ENCODE measurements around the gene TOM1L2. TPM values are rescaled to one million over a fixed set of nuclear protein-coding genes. Genes with fewer than 3 reads are reported as not detected.

Gene TOM1L2
- total and polyA plus RNA-seq, 2 experiments from 2014 or later = 21.5 to 29.6 TPM

DNA sequence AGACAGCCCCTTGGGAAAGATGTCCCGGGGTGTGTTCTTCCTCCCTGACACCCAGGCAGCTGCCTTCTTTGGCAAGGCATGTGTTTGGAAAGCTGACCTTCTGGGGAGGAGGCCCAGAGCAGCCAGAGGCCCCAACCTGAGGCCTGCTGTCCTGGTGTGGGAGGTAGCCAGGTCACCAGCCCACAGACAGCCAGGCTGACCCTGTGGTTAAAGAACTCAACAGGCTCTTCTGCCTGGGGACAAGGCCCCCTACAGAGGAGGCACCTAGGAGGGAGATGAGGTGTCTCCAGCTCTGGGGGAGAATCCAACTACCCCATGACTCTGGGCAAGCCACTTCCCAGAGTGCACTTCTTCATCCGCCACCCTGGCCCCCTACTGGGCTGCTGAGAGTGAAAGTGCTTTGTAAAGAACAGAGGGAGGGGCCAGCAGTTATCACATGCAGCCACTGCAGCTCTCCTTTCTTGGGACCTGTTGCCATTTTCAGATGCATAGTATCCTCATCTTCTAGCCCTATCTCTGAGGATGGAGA lies 122.3 kb downstream of the TOM1L2 start:
- no peak overlapping the region for H3K4me3 ChIP-seq
- WGBS (ENCODE audit: low lambda C conversion rate, missing lambda C conversion rate) = 92% methylated on average over 2 of the region's 2 CpGs
- no peak overlapping the region for H2AFZ ChIP-seq
- H3K36me3 ChIP-seq (replicated peaks; ENCODE audit: insufficient read depth, low read depth) = no peaks in the 10 kb centered on the region
- DNase-seq (ENCODE audit: low spot score) = peak; percentile 48
- H3K79me2 ChIP-seq = no peaks in the 10 kb centered on the region
- H3K9me2 ChIP-seq (replicated peaks; ENCODE audit: insufficient read depth) = no peaks in the 10 kb centered on the region
- H3K4me2 ChIP-seq = no peak overlapping the region
- no peaks in the 10 kb centered on the region for H4K20me1 ChIP-seq (ENCODE audit: insufficient read depth, poor library complexity, severe bottlenecking)
- peaks cover 35% of the 10 kb centered on the region for H3K4me1 ChIP-seq (ENCODE audit: insufficient read depth)
- TF ChIP-seq, protein P1, sequence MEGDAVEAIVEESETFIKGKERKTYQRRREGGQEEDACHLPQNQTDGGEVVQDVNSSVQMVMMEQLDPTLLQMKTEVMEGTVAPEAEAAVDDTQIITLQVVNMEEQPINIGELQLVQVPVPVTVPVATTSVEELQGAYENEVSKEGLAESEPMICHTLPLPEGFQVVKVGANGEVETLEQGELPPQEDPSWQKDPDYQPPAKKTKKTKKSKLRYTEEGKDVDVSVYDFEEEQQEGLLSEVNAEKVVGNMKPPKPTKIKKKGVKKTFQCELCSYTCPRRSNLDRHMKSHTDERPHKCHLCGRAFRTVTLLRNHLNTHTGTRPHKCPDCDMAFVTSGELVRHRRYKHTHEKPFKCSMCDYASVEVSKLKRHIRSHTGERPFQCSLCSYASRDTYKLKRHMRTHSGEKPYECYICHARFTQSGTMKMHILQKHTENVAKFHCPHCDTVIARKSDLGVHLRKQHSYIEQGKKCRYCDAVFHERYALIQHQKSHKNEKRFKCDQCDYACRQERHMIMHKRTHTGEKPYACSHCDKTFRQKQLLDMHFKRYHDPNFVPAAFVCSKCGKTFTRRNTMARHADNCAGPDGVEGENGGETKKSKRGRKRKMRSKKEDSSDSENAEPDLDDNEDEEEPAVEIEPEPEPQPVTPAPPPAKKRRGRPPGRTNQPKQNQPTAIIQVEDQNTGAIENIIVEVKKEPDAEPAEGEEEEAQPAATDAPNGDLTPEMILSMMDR (IDR thresholded peaks at IDR 0.05; ENCODE audit: poor library complexity) = no peak
- TF ChIP-seq EZH2 (IDR thresholded peaks at IDR 0.05; ENCODE audit: borderline replicate concordance) (no peak), EZH2phosphoT487 (IDR thresholded peaks at IDR 0.05; ENCODE audit: low read depth, severe bottlenecking, unreplicated experiment) (no peak)
- H3K27me3 ChIP-seq = no peaks in the 10 kb centered on the region
- H3K27ac ChIP-seq = peak overlapping the region; percentile 20
- no peaks in the 10 kb centered on the region for H3K9me3 ChIP-seq (ENCODE audit: low read depth)

DNA sequence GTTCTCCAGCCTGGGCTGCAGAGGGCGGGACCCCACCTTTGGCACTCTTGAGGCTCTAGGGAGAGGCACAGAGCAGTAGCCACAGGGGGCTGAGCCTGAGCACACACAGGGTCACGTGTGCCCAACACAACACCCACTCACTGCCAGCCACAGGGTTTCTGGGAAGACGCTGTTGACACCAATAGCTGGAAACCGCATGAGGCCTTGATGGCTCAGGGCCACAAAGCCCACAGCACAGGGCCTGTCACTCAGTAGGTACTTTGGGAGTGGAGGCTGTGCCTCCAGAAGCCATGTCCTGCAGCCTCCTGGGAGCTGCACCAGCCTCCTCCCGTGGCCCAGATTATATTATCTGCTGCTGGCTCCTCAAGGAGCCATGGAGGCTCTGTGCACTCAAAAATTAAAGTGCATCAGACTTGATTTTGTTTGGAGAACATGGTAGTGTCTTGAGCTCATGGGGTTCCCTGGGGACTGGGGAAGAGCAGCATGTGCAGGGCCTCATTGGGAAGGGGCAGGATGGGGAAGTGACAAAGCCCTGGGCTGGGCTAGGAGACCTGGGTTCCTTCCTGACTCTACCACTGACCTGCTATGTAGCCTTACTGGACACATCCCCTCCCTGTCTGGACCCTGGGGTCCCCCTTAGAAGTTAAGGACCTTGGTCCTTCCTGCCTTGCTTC lies 122.9 kb downstream of the TOM1L2 start:
- no peaks in the 10 kb centered on the region for H3K27me3 ChIP-seq
- no peak overlapping the region for H2AFZ ChIP-seq
- peak overlapping the region; percentile 20 for H3K27ac ChIP-seq
- no peak for DNase-seq (ENCODE audit: low spot score)
- no peak overlapping the region for H3K4me2 ChIP-seq
- WGBS (ENCODE audit: low lambda C conversion rate, missing lambda C conversion rate) = 79% methylated on average over 5 of the region's 5 CpGs
- H3K4me1 ChIP-seq (ENCODE audit: insufficient read depth) = peaks cover 29% of the 10 kb centered on the region
- H3K4me3 ChIP-seq = no peak overlapping the region
- H3K9me2 ChIP-seq (replicated peaks; ENCODE audit: insufficient read depth) = no peaks in the 10 kb centered on the region
- TF ChIP-seq, protein P1 (IDR thresholded peaks at IDR 0.05; ENCODE audit: poor library complexity) = no peak
- TF ChIP-seq EZH2phosphoT487 (IDR thresholded peaks at IDR 0.05; ENCODE audit: low read depth, severe bottlenecking, unreplicated experiment) (no peak), EZH2 (IDR thresholded peaks at IDR 0.05; ENCODE audit: borderline replicate concordance) (no peak)
- H3K36me3 ChIP-seq (replicated peaks; ENCODE audit: insufficient read depth, low read depth) = no peaks in the 10 kb centered on the region
- no peaks in the 10 kb centered on the region for H3K79me2 ChIP-seq
- H4K20me1 ChIP-seq (ENCODE audit: insufficient read depth, poor library complexity, severe bottlenecking) = no peaks in the 10 kb centered on the region
- no peaks in the 10 kb centered on the region for H3K9me3 ChIP-seq (ENCODE audit: low read depth)

DNA sequence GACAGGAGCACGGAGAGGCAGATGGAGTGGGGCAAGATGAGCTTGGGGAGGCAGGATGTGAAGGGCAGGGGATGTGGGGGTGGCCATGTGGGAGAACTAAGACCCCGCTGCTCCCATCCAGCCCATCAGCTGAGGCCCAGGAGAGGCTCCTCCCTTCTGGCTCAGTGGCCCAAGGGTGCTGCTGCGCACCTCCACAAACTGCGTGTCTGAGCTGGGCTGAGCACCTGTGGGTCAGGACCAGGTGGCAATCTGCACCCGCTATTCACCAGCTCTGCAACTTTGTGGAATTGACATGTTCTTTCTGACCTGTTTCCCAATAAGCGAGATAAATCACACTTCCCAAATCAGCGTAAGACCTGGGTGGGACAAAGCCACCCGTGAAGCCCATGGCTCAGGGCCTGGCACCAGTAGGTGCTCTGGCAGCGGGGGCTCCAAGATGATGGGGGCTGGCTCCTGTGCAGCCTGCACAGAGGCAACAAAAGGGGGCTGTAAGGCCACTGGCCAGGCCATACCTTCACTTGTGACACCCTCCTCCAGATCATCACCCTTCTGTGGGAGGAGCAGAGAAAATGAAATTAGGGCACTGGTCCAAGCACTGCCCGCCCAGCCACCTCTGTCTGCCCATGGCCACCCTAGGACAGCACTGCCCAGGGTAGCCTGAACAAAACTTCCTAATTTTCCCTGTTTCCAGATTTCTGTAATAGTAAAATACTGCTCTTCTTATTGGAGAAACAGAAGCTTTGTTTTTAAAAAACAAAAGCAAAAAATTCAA lies 123.7 kb downstream of the TOM1L2 start:
- no peaks in the 10 kb centered on the region for H4K20me1 ChIP-seq (ENCODE audit: insufficient read depth, poor library complexity, severe bottlenecking)
- no peaks in the 10 kb centered on the region for H3K36me3 ChIP-seq (replicated peaks; ENCODE audit: insufficient read depth, low read depth)
- no peaks in the 10 kb centered on the region for H3K79me2 ChIP-seq
- H3K27ac ChIP-seq = no peak overlapping the region
- TF ChIP-seq EZH2phosphoT487 (IDR thresholded peaks at IDR 0.05; ENCODE audit: low read depth, severe bottlenecking, unreplicated experiment) (no peak), EZH2 (IDR thresholded peaks at IDR 0.05; ENCODE audit: borderline replicate concordance) (no peak)
- TF ChIP-seq, protein P1 (IDR thresholded peaks at IDR 0.05; ENCODE audit: poor library complexity) = no peak
- no peak for DNase-seq (ENCODE audit: low spot score)
- no peaks in the 10 kb centered on the region for H3K9me3 ChIP-seq (ENCODE audit: low read depth)
- no peak overlapping the region for H3K4me3 ChIP-seq
- no peak overlapping the region for H3K4me2 ChIP-seq
- no peaks in the 10 kb centered on the region for H3K9me2 ChIP-seq (replicated peaks; ENCODE audit: insufficient read depth)
- 98% methylated on average over 10 of the region's 10 CpGs for WGBS (ENCODE audit: low lambda C conversion rate, missing lambda C conversion rate)
- H3K4me1 ChIP-seq (ENCODE audit: insufficient read depth) = peaks cover 23% of the 10 kb centered on the region
- H2AFZ ChIP-seq = no peak overlapping the region
- no peaks in the 10 kb centered on the region for H3K27me3 ChIP-seq
